HFF-Myc (cell line): ENCODE data around the gene NFE2L3.

Experiments used
- DNase-seq: peaks from one replicate; pipeline ENCODE4 v3.0.0-alpha.2; 2011; ENCODE audit warnings: low read depth; ENCODE audit errors: extremely low read depth
- H3K4me3 ChIP-seq: replicated peaks from 2 replicates; pipeline ENCODE4 v1.5.1; 2011; ENCODE audit warnings: low read depth, mild to moderate bottlenecking, control low read depth, low read length
- CTCF ChIP-seq: IDR thresholded peaks from 2 replicates; pipeline ENCODE4 v1.5.1; 2012; ENCODE audit warnings: mild to moderate bottlenecking, low read depth, low read length, control low read depth; ENCODE audit errors: missing control alignments

NFE2L3 gene

GRCh38 chr7:26153241-26153822, 1.3 kb downstream of the NFE2L3 start:
- H3K4me3 ChIP-seq: peak overlapping the region; percentile 52
- TF ChIP-seq CTCF: no peak
- DNase-seq: no peak

GRCh38 chr7:26153823-26154783, 2.1 kb downstream of the NFE2L3 start:
- DNase-seq: peak; percentile 11
- H3K4me3 ChIP-seq: peak overlapping the region; percentile 52
- no peak for TF ChIP-seq CTCF

GRCh38 chr7:26155531-26156375, 3.8 kb downstream of the NFE2L3 start:
- H3K4me3 ChIP-seq: peak overlapping the region; percentile 19
- DNase-seq: no peak
- no peak for TF ChIP-seq CTCF

- TF ChIP-seq CTCF: no peak
- DNase-seq: peak; percentile 49
- H3K4me3 ChIP-seq: no peak overlapping the region; the same call in 1 of the 2 replicates
Measured at GRCh38 chr7:26156451-26157420, 4.7 kb downstream of the NFE2L3 start.

GRCh38 chr7:26157520-26158105, 5.6 kb downstream of the NFE2L3 start:
- TF ChIP-seq CTCF: no peak
- no peak overlapping the region for H3K4me3 ChIP-seq
- no peak for DNase-seq
